GM20000 (cell line): ENCODE data around the gene TOX4.
"Not testable (repeated sequence)": the region's sequence is repeated elsewhere in the genome, so short reads cannot be mapped to it uniquely, and the experiment has no call there.

Experiments
- DNase-seq: peaks from one replicate; pipeline ENCODE4 v3.0.0; 2012; ENCODE audit warnings: low spot score
- TF ChIP-seq, protein P1 (sequence below): IDR thresholded peaks from 2 replicates; pipeline ENCODE4 v1.5.1; 2012; ENCODE audit warnings: mild to moderate bottlenecking, control low read depth; ENCODE audit errors: extremely low read depth, missing control alignments

The TOX4 gene

DNA sequence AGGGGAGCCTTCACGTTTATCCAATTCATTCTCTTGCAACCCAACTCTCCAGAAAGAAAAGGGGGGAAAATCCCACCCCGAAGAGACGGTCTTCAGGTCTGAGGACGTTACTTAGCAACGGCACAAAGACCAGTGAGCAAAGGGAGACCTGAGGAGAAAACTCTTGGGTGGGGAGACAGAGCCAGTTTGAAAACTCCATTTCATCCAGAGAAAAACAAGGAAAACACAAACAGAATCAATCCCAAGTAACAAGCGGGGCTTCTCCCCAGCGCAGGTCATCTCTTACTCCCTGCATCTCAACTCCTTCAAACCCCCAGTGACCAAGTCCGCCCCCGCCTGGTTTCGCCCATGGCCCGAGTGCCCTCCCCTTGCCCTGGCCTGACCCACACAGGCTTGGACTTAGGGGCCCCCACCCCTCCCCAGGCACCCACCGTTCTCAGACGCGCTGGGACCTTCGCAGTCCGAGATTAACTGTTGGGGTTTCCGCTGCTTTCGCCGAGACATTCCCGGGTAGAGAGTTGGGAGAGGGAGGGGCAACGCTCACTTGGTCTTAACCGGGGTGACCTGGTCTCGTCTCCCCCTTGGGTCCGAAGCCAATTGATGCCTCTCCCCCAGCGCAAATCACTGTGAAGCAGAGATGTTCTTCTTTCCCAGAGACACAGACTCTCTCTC, 59.6 kb downstream of the TOX4 start:
- DNase-seq = no peak
- TF ChIP-seq, protein P1, sequence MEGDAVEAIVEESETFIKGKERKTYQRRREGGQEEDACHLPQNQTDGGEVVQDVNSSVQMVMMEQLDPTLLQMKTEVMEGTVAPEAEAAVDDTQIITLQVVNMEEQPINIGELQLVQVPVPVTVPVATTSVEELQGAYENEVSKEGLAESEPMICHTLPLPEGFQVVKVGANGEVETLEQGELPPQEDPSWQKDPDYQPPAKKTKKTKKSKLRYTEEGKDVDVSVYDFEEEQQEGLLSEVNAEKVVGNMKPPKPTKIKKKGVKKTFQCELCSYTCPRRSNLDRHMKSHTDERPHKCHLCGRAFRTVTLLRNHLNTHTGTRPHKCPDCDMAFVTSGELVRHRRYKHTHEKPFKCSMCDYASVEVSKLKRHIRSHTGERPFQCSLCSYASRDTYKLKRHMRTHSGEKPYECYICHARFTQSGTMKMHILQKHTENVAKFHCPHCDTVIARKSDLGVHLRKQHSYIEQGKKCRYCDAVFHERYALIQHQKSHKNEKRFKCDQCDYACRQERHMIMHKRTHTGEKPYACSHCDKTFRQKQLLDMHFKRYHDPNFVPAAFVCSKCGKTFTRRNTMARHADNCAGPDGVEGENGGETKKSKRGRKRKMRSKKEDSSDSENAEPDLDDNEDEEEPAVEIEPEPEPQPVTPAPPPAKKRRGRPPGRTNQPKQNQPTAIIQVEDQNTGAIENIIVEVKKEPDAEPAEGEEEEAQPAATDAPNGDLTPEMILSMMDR = no peak

DNA sequence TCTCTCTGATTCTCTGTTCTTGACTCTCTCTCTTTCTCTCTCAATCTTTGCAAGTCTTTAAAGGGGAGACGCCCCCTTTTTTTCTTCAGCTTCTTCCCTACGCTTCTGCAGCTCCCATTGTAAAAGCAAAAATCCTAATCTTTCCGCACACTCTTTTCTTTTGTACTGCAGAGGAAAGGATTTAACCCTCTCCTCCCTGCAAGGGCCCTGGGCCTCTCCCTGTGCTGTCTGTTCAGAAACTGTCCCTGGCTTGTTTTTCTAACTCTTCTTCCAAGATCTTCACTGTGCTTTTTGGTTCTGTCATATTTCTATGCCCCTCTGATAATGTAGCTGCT, 60.1 kb downstream of the TOX4 start:
- no peak for DNase-seq
- TF ChIP-seq, protein P1 = no peak

DNA sequence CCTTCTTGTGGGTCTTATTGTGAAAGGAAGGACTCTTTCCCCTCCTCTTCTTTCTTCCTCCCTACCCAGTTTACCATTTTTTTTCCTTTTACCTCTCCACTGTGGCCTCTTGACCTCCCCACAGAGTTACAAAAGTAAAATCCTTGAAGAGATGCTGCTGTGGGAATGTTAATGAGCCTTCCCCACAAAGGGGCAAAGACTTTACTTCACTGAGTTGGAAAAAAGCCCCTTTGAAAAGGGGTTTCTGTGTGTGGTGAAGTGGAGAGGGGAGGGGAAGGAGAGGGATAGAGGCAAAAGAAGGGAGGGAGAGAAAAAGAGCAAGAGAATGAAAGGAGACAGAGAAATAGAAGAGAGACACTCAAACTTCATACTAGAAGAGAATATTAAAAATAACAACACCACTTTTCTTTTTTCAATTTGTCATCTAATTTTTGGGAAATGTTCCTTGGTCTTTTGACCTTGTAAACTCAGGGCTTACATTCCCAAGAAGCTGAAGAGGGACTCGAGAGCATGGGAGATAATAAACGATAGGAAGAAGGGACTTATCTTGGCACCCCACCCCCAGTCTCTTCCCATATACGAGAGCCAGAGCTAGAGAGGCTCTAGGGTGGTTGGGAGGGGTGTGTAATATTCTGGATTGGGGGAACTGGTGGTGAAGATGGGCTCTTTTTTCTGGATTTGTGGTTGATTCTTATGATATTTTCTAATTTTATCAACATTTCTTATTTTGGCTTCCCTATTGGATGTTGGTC, 62.4 kb downstream of the TOX4 start:
- TF ChIP-seq, protein P1 = no peak
- no peak for DNase-seq

DNA sequence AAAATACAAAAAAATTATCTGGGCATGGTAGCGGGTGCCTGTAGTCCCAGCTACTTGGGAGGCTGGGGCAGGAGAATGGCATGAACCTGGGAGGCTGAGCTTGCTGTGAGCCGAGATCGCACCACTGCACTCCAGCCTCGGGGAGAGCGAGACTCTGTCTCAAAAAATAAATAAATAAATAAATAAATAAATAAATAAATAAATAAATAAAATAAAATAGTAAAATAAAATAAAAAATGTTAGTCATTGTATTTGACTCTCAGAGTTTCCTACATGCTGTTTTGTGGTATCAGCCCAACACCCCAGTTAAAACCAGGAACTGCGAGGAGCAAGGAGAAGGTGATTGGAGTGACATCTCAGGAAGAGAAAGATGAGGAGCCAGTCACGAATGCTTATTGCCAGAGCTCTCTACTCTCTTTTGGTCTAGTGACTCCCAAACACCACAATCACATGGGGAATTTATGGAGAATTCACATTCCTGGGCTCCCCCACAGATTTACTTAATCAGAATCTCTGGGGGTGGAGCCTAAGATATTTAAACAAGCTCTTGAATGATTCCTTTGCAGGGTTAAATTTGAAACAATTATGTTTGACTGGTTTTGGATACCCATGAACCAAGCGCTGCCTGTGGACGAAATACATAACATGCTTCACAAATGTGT, 64.5 kb downstream of the TOX4 start:
- TF ChIP-seq, protein P1 = no peak
- no peak for DNase-seq

DNA sequence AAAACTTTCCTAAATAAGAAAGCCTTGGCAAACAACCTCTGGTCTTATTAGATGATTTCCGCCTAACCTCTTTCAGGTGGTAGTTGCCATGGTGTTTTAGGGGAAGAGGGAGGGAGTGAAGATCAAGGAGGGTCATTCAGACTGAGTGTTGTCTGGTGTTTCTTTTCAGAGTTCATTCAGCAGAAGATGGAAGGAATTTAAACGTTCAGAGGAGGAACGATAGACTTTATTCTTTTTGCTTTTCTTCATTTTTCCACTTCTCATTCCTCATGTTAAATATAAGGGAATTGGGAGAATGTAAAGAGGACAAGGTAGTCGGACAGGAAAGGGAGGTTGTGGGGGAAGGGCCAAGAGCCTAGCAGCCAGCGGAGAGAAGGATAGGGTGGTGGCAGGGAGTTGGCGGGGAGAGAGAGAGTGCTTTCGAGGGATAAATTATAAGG, 66.5 kb downstream of the TOX4 start:
- TF ChIP-seq, protein P1 = no peak
- DNase-seq = no peak

DNA sequence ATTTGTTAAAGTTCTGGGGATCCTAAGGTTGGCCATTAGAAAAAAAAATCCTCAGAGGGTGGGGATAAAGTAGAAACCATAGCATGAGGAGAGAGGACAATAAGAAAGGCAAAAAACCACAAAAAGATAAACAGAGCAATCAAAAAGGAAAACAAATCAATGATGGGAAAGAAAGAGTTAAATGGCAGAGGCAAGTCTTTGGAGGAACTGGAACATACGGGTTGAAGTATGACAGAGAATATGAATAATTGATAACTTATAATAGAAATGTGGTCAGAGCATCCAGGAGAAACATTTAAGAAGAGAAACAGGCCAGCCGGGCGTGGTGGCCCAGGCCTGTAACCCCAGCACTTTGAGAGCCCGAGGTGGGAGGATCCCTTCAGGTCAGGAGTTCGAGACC, 67.0 kb downstream of the TOX4 start:
- DNase-seq = no peak
- TF ChIP-seq, protein P1 = no peak

DNA sequence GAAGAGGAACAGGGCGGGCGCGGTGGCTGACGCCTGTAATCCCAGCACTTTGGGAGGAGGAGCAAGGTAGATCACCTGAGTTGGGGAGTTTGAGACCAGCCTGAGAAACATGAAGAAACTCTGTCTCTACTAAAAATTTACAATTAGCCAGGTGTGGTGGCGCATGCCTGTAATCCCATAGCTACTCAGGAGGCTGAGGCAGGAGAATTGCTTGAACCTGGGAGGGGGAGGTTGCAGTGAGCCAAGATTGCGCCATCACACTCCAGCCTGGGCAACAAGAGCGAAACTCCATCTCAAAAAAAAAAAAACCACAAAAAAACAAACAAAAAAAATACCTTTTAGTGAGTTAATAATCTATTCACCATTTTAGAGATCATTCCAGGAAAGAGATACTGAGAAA, 67.6 kb downstream of the TOX4 start:
- not testable (repeated sequence) for DNase-seq
